Measurements from ENCODE around the gene STK32C.

GRCh38 chr10:132236881-132237280 is 70.9 kb downstream of the STK32C start:
- TF ChIP-seq, protein P1, sequence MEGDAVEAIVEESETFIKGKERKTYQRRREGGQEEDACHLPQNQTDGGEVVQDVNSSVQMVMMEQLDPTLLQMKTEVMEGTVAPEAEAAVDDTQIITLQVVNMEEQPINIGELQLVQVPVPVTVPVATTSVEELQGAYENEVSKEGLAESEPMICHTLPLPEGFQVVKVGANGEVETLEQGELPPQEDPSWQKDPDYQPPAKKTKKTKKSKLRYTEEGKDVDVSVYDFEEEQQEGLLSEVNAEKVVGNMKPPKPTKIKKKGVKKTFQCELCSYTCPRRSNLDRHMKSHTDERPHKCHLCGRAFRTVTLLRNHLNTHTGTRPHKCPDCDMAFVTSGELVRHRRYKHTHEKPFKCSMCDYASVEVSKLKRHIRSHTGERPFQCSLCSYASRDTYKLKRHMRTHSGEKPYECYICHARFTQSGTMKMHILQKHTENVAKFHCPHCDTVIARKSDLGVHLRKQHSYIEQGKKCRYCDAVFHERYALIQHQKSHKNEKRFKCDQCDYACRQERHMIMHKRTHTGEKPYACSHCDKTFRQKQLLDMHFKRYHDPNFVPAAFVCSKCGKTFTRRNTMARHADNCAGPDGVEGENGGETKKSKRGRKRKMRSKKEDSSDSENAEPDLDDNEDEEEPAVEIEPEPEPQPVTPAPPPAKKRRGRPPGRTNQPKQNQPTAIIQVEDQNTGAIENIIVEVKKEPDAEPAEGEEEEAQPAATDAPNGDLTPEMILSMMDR (IDR thresholded peaks at IDR 0.05): no peak
- no peak for TF ChIP-seq POLR2A (IDR thresholded peaks at IDR 0.05)
